IMR-90 (cell line): ENCODE data around the gene OTUD6A. TPM values are rescaled to one million over a fixed set of nuclear protein-coding genes. Genes with fewer than 3 reads are reported as not detected.

Experiments
- ATAC-seq: fragments of 200-7000 bp; cut with Tn5 transposase; 2 replicates; pipeline ENCODE4 v1.9.1; 2020; ENCODE audit warnings: low read depth, mild to moderate bottlenecking, moderate library complexity
- BruUV-seq: library from RNA; stranded (reverse); fragments of 400-500 nt; replicated peaks from 2 replicates; lab custom pipeline; 2021; lab: Mats Ljungman, UMichigan
- CTCF ChIA-PET: fragments of 300-600 bp; formaldehyde crosslinking; extraction: SDS; loops from one replicate; lab custom pipeline; 2021; ENCODE audit warnings: antibody characterized with exemption; lab: Yijun Ruan, JAX
- POLR2A ChIA-PET: fragments of 300-600 bp; sonication (Branson Sonifier 250); formaldehyde crosslinking; loops from one replicate; lab custom pipeline; 2022; ENCODE audit warnings: antibody characterized with exemption; ENCODE audit not compliant: unreplicated experiment; lab: Charles Lee
- DNase-seq: peaks from one replicate; pipeline ENCODE4 v3.0.0; 2013
- H2AFZ ChIP-seq: replicated peaks from 2 replicates; pipeline ENCODE3; 2013; ENCODE audit warnings: low read length, mild to moderate bottlenecking; ENCODE audit not compliant: poor library complexity
- H2AK5ac ChIP-seq: 2 replicates; pipeline ENCODE4 v1.6.1; 2013; ENCODE audit warnings: low read depth, low read length, inconsistent platforms
- H2AK9ac ChIP-seq: replicated peaks from 2 replicates; pipeline ENCODE3; 2013; ENCODE audit warnings: mild to moderate bottlenecking, low read depth, low read length, moderate library complexity; ENCODE audit not compliant: poor library complexity
- H2BK120ac ChIP-seq: 2 replicates; pipeline ENCODE4 v1.6.1; 2013; ENCODE audit warnings: low read depth, low read length, inconsistent platforms
- H2BK15ac ChIP-seq: 3 replicates; pipeline ENCODE4 v1.6.1; 2013; ENCODE audit warnings: low read depth, low read length, inconsistent platforms
- H2BK20ac ChIP-seq: 2 replicates; pipeline ENCODE4 v1.6.1; 2013; ENCODE audit warnings: low read depth, mild to moderate bottlenecking, inconsistent platforms, low read length, moderate library complexity
- H2BK5ac ChIP-seq: 2 replicates; pipeline ENCODE4 v1.6.1; 2013; ENCODE audit warnings: mild to moderate bottlenecking, low read depth, low read length, inconsistent platforms; ENCODE audit not compliant: poor library complexity, severe bottlenecking
- H3K14ac ChIP-seq: replicated peaks from 2 replicates; pipeline ENCODE4 v1.6.1; 2013; ENCODE audit warnings: low read depth, low read length, inconsistent platforms
- H3K18ac ChIP-seq: 2 replicates; pipeline ENCODE4 v1.6.1; 2013; ENCODE audit warnings: low read depth, low read length, control low read depth
- H3K23ac ChIP-seq: 2 replicates; pipeline ENCODE4 v1.6.1; 2013; ENCODE audit warnings: low read depth, low read length, inconsistent platforms
- H3K27ac ChIP-seq: 2 replicates; pipeline ENCODE4 v1.5.1; 2013; ENCODE audit warnings: mild to moderate bottlenecking, control low read depth, low read length; ENCODE audit not compliant: insufficient read depth
- H3K27me3 ChIP-seq: 2 replicates; pipeline ENCODE4 v1.6.1; 2013; ENCODE audit warnings: low read length; ENCODE audit not compliant: control insufficient read depth, insufficient read depth
- H3K36me3 ChIP-seq: 2 replicates; pipeline ENCODE4 v1.6.1; 2013; ENCODE audit warnings: low read length, mixed read lengths; ENCODE audit not compliant: control insufficient read depth, insufficient read depth
- H3K4ac ChIP-seq: 2 replicates; pipeline ENCODE4 v1.6.1; 2013; ENCODE audit warnings: low read depth, low read length, inconsistent platforms
- H3K4me1 ChIP-seq: 2 replicates; pipeline ENCODE4 v1.6.1; 2013; ENCODE audit warnings: low read length, mixed read lengths; ENCODE audit not compliant: control insufficient read depth, insufficient read depth
- H3K4me2 ChIP-seq: 2 replicates; pipeline ENCODE4 v1.6.1; 2013; ENCODE audit warnings: low read depth, mild to moderate bottlenecking, control low read depth, low read length, moderate library complexity
- H3K4me3 ChIP-seq: 2 replicates; pipeline ENCODE4 v1.5.1; 2013; ENCODE audit warnings: low read depth, mild to moderate bottlenecking, control low read depth, low read length, moderate library complexity; ENCODE audit not compliant: insufficient read depth
- H3K56ac ChIP-seq: 2 replicates; pipeline ENCODE4 v1.6.1; 2013; ENCODE audit warnings: low read length, inconsistent platforms; ENCODE audit not compliant: insufficient read depth; ENCODE audit errors: extremely low read depth
- H3K79me1 ChIP-seq, 2 experiments: 2 replicates each; pipeline ENCODE4 v1.6.1; 2013; ENCODE audit warnings: low read length in 2 of 2, inconsistent platforms in 1 of 2, low read depth in 1 of 2
- H3K9ac ChIP-seq: 2 replicates; pipeline ENCODE4 v1.6.1; 2013; ENCODE audit warnings: low read depth, low read length, control low read depth
- H3K9me1 ChIP-seq: 2 replicates; pipeline ENCODE4 v1.6.1; 2013; ENCODE audit warnings: low read length, inconsistent platforms; ENCODE audit not compliant: insufficient read depth
- H3K9me3 ChIP-seq: 2 replicates; pipeline ENCODE4 v1.6.1; 2013; ENCODE audit warnings: low read length; ENCODE audit not compliant: control insufficient read depth, insufficient read depth
- H4K20me1 ChIP-seq: 2 replicates; pipeline ENCODE4 v1.6.1; 2013; ENCODE audit warnings: low read length, inconsistent platforms; ENCODE audit not compliant: insufficient read depth
- H4K5ac ChIP-seq: 2 replicates; pipeline ENCODE4 v1.6.1; 2013; ENCODE audit warnings: mild to moderate bottlenecking, low read depth, low read length, control low read depth
- H4K8ac ChIP-seq, 2 experiments: 2 replicates each; pipeline ENCODE4 v1.6.1; 2013; ENCODE audit warnings: low read depth in 2 of 2, low read length in 2 of 2, control low read depth in 1 of 2, inconsistent platforms in 1 of 2
- H4K91ac ChIP-seq: 2 replicates; pipeline ENCODE4 v1.6.1; 2013; ENCODE audit warnings: low read depth, low read length, inconsistent platforms; ENCODE audit not compliant: insufficient read depth
- BHLHE40 ChIP-seq: fragments of 150-350 bp; IDR thresholded peaks from 2 replicates; pipeline ENCODE4 v1.6.1; 2016; ENCODE audit warnings: mild to moderate bottlenecking, low read depth, low read length
- CEBPB ChIP-seq: IDR thresholded peaks from 2 replicates; pipeline ENCODE4 v1.6.1; 2012; ENCODE audit warnings: low read depth, low read length, improper control_type of control experiment
- CHD1 ChIP-seq: IDR thresholded peaks from 2 replicates; pipeline ENCODE4 v1.6.1; 2012; ENCODE audit warnings: low read depth, low read length, improper control_type of control experiment
- FOS ChIP-seq: fragments of 150-350 bp; IDR thresholded peaks from 2 replicates; pipeline ENCODE4 v1.6.1; 2016; ENCODE audit warnings: low read depth, low read length
- MAFK ChIP-seq: IDR thresholded peaks from 2 replicates; pipeline ENCODE4 v1.6.1; 2012; ENCODE audit warnings: low read depth, low read length, improper control_type of control experiment
- MAZ ChIP-seq: IDR thresholded peaks from 2 replicates; pipeline ENCODE4 v1.6.1; 2012; ENCODE audit warnings: low read depth, mild to moderate bottlenecking, low read length, improper control_type of control experiment, moderate library complexity, borderline replicate concordance
- MXI1 ChIP-seq: IDR thresholded peaks from 2 replicates; pipeline ENCODE4 v1.6.1; 2012; ENCODE audit warnings: low read depth, mild to moderate bottlenecking, low read length, moderate library complexity, borderline replicate concordance
- NFE2L2 ChIP-seq: fragments of 150-350 bp; IDR thresholded peaks from 2 replicates; pipeline ENCODE4 v1.6.1; 2016; ENCODE audit warnings: low read depth, mild to moderate bottlenecking, low read length
- POLR2A ChIP-seq: IDR thresholded peaks from 2 replicates; pipeline ENCODE4 v1.6.1; 2012; ENCODE audit warnings: mild to moderate bottlenecking, low read depth, low read length
- RAD21 ChIP-seq: IDR thresholded peaks from 2 replicates; pipeline ENCODE4 v1.6.1; 2012; ENCODE audit warnings: low read length, improper control_type of control experiment
- RCOR1 ChIP-seq: IDR thresholded peaks from 2 replicates; pipeline ENCODE4 v1.6.1; 2012; ENCODE audit warnings: mild to moderate bottlenecking, low read length, improper control_type of control experiment; ENCODE audit not compliant: insufficient replicate concordance
- RFX5 ChIP-seq: IDR thresholded peaks from 2 replicates; pipeline ENCODE4 v1.8.0; 2012; ENCODE audit warnings: low read depth, mild to moderate bottlenecking, low read length, moderate library complexity
- SMC3 ChIP-seq: fragments of 150-350 bp; IDR thresholded peaks from 2 replicates; pipeline ENCODE4 v1.6.1; 2016; ENCODE audit warnings: low read depth, mild to moderate bottlenecking, antibody characterized with exemption, low read length, moderate library complexity
- USF2 ChIP-seq: fragments of 150-350 bp; IDR thresholded peaks from 2 replicates; pipeline ENCODE4 v1.6.1; 2017; ENCODE audit warnings: mild to moderate bottlenecking, antibody characterized with exemption, low read length, low read depth
- WGBS, 2 experiments: methylation state at CpG; one replicate each; pipeline versions ENCODE4 v1.1.5 to v1.1.7; 2013; ENCODE audit warnings: missing lambda C conversion rate in 2 of 2; ENCODE audit not compliant: insufficient read length in 1 of 2; ENCODE audit errors: extremely low coverage in 2 of 2; 5-methylcytosine and 5-hydroxymethylcytosine counted together
- dilution Hi-C: fragments of 300-500 bp; cut with HindIII; formaldehyde crosslinking; loops from one replicate; pipeline ENCODE4 v1.14.3; 2018; ENCODE audit warnings: low sequenced_read_pairs; ENCODE audit not compliant: unreplicated experiment
- in situ Hi-C: fragments of 300-500 bp; cut with MboI; formaldehyde crosslinking; loops from 3 replicates; pipeline ENCODE4 v1.14.3; 2019; ENCODE audit warnings: low sequenced_read_pairs, inconsistent platforms, mixed read lengths
- intact Hi-C: fragments of 100-400 bp; cut with micrococcal nuclease; formaldehyde crosslinking; loops from 2 replicates; pipeline ENCODE4 v1.10.0; 2022
- polyA plus RNA-seq, 3 experiments: library from polyadenylated mRNA; depleted of rRNA; stranded (reverse); fragments of >200 nt; gene quantifications; 2 replicates each; pipeline ENCODE4 v1.2.3, GENCODE V29; 2012; ENCODE audit warnings: low replicate concordance in 1 of 3
- total RNA-seq: library from RNA; depleted of rRNA; stranded (reverse); fragments of >200 nt; gene quantifications from 2 replicates; pipeline ENCODE4 v1.2.3, GENCODE V29; 2012
- TF ChIP-seq, protein P1 (sequence below): conservative IDR thresholded peaks from 2 replicates; pipeline ENCODE4 v1.5.1; 2012; ENCODE audit warnings: mild to moderate bottlenecking, low read depth, low read length, improper control_type of control experiment
- TF ChIP-seq, protein P2 (sequence below): fragments of 150-350 bp; IDR thresholded peaks from 2 replicates; pipeline ENCODE4 v1.6.1; 2016; ENCODE audit warnings: low read depth, mild to moderate bottlenecking, low read length, moderate library complexity, borderline replicate concordance

The OTUD6A gene
- total and polyA plus RNA-seq, 2 of the 4 experiments (the other 2 are of a cell fraction) = not detected

DNA sequence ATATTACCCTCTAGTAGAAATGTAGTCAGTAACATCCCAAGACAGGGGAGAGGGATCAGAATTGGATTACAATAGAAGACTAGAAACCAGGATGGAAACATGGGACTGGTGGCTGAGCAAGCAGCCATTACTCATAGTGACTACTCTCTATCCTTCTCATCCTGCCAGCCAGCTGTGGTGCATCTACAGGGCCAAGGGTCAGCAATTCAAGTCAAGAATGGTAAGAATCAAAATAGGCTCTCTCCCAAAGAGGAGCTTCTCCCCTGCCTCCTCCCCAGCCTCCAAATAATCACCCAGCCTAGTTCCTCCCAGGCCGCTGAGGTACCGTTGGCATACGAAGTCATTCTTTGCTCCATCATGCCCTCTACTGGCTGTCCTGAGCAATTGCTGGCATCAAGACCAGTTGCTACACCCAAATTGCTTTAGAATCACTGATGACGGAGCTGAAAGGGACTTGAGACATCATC, 31.9 kb upstream of the OTUD6A start:
- Histone ChIP-seq H3K9me1 (no peaks in the 10 kb centered on the region), H4K20me1 (no peaks in the 10 kb centered on the region; the same call in 1 of the 2 replicates), H2BK15ac (no peak overlapping the region), H4K5ac (no peak overlapping the region), H2BK120ac (no peak overlapping the region), H3K4me2 (no peak overlapping the region), H3K9ac (no peak overlapping the region), H2AFZ (no peak overlapping the region), H2AK5ac (no peak overlapping the region), H3K4me1 (no peaks in the 10 kb centered on the region), H3K9me3 (no peaks in the 10 kb centered on the region), H4K8ac (no peak overlapping the region), H3K27ac (no peak overlapping the region), H3K4ac (no peak overlapping the region), H3K36me3 (no peaks in the 10 kb centered on the region), H3K56ac (no peak overlapping the region), H3K27me3 (peaks cover 15% of the 10 kb centered on the region), H3K14ac (no peak overlapping the region), H2AK9ac (peak overlapping the region; percentile 25), H2BK20ac (no peak overlapping the region), H4K91ac (no peak overlapping the region), H2BK5ac (no peak overlapping the region), H3K23ac (no peak overlapping the region), H3K4me3 (no peak overlapping the region), H3K79me1 (no peaks in the 10 kb centered on the region), H3K18ac (no peak overlapping the region)
- TF ChIP-seq MAFK (no peak), MAZ (no peak), SMC3 (peak; percentile 27; the same call in 1 of the 2 replicates), RFX5 (no peak), USF2 (no peak), RCOR1 (no peak), RAD21 (peak; percentile 53), MXI1 (no peak), CHD1 (no peak), FOS (no peak), CEBPB (peak; percentile 25; the same call in 1 of the 2 replicates), BHLHE40 (no peak), NFE2L2 (no peak), POLR2A (no peak)
- TF ChIP-seq, protein P1, sequence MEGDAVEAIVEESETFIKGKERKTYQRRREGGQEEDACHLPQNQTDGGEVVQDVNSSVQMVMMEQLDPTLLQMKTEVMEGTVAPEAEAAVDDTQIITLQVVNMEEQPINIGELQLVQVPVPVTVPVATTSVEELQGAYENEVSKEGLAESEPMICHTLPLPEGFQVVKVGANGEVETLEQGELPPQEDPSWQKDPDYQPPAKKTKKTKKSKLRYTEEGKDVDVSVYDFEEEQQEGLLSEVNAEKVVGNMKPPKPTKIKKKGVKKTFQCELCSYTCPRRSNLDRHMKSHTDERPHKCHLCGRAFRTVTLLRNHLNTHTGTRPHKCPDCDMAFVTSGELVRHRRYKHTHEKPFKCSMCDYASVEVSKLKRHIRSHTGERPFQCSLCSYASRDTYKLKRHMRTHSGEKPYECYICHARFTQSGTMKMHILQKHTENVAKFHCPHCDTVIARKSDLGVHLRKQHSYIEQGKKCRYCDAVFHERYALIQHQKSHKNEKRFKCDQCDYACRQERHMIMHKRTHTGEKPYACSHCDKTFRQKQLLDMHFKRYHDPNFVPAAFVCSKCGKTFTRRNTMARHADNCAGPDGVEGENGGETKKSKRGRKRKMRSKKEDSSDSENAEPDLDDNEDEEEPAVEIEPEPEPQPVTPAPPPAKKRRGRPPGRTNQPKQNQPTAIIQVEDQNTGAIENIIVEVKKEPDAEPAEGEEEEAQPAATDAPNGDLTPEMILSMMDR = peak; percentile 59
- TF ChIP-seq, protein P2, sequence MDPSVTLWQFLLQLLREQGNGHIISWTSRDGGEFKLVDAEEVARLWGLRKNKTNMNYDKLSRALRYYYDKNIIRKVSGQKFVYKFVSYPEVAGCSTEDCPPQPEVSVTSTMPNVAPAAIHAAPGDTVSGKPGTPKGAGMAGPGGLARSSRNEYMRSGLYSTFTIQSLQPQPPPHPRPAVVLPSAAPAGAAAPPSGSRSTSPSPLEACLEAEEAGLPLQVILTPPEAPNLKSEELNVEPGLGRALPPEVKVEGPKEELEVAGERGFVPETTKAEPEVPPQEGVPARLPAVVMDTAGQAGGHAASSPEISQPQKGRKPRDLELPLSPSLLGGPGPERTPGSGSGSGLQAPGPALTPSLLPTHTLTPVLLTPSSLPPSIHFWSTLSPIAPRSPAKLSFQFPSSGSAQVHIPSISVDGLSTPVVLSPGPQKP = no peak
- intact Hi-C loops = loop anchor here (5.0 kb wide), 1 partner anchor 1208 kb away; no protein-coding TSS in a partner anchor
- 0% methylated on average over 2 of the region's 4 CpGs; no CpG with 5 or more reads in 1 of the 2 experiments for WGBS, 2 experiments
- in situ Hi-C loops = no loop called here
- ATAC-seq (peak; percentile 78), DNase-seq (peak; percentile 49)
- dilution Hi-C loops = no loop called here
- POLR2A ChIA-PET = no interaction called here
- BruUV-seq = no TSS peak
- CTCF ChIA-PET = interaction anchor here (0.6 to 1.5 kb wide), 4 partner anchors 11 to 715 kb away, joined by 3 to 4 read pairs (median 3); no protein-coding TSS in a partner anchor
